ENCODE results near the gene INPP5F.
"Not testable (repeated sequence)": the region's sequence is repeated elsewhere in the genome, so short reads cannot be mapped to it uniquely, and the experiment has no call there.

The INPP5F gene

GRCh38 chr10:119778776-119779445, 53.1 kb downstream of the INPP5F start:
- DNase-seq (ENCODE audit: low spot score) = no peak

GRCh38 chr10:119780879-119781480, 55.1 kb downstream of the INPP5F start:
- no peak for DNase-seq (ENCODE audit: low spot score)

- DNase-seq (ENCODE audit: low spot score) = no peak
Measured at GRCh38 chr10:119781498-119781897, 55.6 kb downstream of the INPP5F start.

- no peak for DNase-seq (ENCODE audit: low spot score)
Measured at GRCh38 chr10:119782981-119783664, 57.3 kb downstream of the INPP5F start.

- no peak for DNase-seq (ENCODE audit: low spot score)
Measured at GRCh38 chr10:119783665-119784027, 57.8 kb downstream of the INPP5F start.

GRCh38 chr10:119784340-119785067, 58.7 kb downstream of the INPP5F start:
- no peak for DNase-seq (ENCODE audit: low spot score)

- DNase-seq (ENCODE audit: low spot score) = no peak
Measured at GRCh38 chr10:119786117-119786769, 60.4 kb downstream of the INPP5F start.

GRCh38 chr10:119795101-119795500, 69.3 kb downstream of the INPP5F start:
- DNase-seq (ENCODE audit: low spot score) = not testable (repeated sequence)

- no peak for DNase-seq (ENCODE audit: low spot score)
Measured at GRCh38 chr10:119796039-119796438, 70.2 kb downstream of the INPP5F start.

GRCh38 chr10:119801176-119801575, 75.3 kb downstream of the INPP5F start:
- no peak for DNase-seq (ENCODE audit: low spot score)

GRCh38 chr10:119801998-119802538, 76.2 kb downstream of the INPP5F start:
- no peak for DNase-seq (ENCODE audit: low spot score)

GRCh38 chr10:119803264-119803663, 77.4 kb downstream of the INPP5F start:
- no peak for DNase-seq (ENCODE audit: low spot score)

- DNase-seq (ENCODE audit: low spot score) = no peak
Measured at GRCh38 chr10:119805702-119806230, 79.9 kb downstream of the INPP5F start.

- DNase-seq (ENCODE audit: low spot score) = no peak
Measured at GRCh38 chr10:119806334-119807130, 80.7 kb downstream of the INPP5F start.

GRCh38 chr10:119807960-119808697, 82.3 kb downstream of the INPP5F start:
- DNase-seq (ENCODE audit: low spot score) = no peak

GRCh38 chr10:119811122-119811521, 85.3 kb downstream of the INPP5F start:
- DNase-seq (ENCODE audit: low spot score) = no peak

GRCh38 chr10:119812684-119813083, 86.8 kb downstream of the INPP5F start:
- no peak for DNase-seq (ENCODE audit: low spot score)

GRCh38 chr10:119815671-119816070, 89.8 kb downstream of the INPP5F start:
- no peak for DNase-seq (ENCODE audit: low spot score)

- DNase-seq (ENCODE audit: low spot score) = no peak
Measured at GRCh38 chr10:119817991-119818888, 92.4 kb downstream of the INPP5F start.

Measured in LoVo (cell line).